Fibroblast of skin of left quadriceps (primary cell): ENCODE measurements around the gene MAPK1IP1L.
A peak's percentile ranks its signal among the peaks of the same experiment; 100 is the strongest.
"Not testable (repeated sequence)": the region's sequence is repeated elsewhere in the genome, so short reads cannot be mapped to it uniquely, and the experiment has no call there.

ENCODE experiments used
- DNase-seq, 2 experiments: peaks; one replicate each; pipeline ENCODE4 v3.0.0-alpha.2; 2013; ENCODE audit warnings: low read depth in 2 of 2

Gene MAPK1IP1L

DNA sequence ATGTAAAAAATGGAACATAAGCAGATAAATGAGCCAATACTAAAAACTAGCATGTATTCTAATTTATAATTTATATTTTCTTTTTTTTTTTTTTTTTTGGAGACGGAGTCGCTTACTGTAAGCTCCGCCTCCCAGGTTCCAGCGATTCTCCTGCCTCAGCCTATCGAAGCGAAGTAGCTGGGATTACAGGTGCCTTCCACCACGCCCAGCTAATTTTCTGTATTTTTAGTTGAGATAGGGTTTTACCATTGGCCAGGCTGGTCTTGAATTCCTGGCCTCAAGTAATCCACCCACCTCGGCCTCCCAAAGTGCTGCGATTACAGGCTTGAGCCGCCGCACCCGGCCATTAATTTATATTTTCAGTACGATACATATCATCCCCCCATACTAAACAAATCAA, 2.7 kb downstream of the MAPK1IP1L start:
- DNase-seq = no peak

- DNase-seq = no peak
Measured at GRCh38 chr14:55057919-55058318, 6.5 kb downstream of the MAPK1IP1L start.

GRCh38 chr14:55059333-55059732, 7.9 kb downstream of the MAPK1IP1L start:
- no peak for DNase-seq

DNA sequence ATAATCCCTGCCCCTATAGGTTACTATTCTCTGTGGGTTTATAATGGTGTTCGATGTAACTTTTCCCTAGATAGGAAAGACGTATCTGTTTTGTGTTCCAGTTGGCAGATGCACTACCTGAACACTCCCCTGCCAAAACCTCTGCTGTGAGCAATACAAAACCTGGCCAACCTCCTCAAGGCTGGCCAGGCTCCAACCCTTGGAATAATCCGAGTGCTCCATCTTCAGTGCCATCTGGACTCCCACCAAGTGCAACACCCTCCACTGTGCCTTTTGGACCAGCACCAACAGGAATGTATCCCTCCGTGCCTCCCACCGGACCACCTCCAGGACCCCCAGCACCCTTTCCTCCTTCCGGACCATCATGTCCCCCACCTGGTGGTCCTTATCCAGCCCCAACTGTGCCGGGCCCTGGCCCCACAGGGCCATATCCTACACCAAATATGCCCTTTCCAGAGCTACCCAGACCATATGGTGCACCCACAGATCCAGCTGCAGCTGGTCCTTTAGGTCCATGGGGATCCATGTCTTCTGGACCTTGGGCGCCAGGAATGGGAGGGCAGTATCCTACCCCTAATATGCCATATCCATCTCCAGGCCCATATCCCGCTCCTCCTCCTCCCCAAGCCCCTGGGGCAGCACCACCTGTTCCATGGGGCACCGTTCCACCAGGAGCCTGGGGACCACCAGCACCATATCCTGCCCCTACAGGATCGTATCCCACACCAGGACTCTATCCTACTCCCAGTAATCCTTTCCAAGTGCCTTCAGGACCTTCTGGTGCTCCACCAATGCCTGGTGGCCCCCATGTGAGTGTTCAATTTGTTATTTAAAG, 11.3 kb downstream of the MAPK1IP1L start:
- DNase-seq = no peak

DNA sequence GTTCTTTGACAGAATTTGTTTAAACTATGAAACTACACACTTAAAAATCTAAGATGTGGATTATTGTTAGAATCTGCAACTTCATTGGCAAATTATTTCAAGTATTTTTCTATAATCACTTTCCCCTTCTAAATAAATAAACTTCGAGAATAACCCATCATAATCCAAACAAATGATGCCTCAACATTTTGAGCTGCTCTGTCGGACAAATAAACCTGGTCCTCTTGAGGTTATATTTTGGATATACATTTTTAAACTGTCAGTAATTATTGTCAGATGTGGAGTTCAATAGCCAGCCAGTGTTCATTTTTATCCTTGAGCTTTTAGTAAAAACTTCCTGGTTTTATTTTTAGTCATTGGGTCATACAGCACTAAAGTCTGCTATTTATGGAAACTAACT, 13.4 kb downstream of the MAPK1IP1L start:
- not testable (repeated sequence) for DNase-seq

DNA sequence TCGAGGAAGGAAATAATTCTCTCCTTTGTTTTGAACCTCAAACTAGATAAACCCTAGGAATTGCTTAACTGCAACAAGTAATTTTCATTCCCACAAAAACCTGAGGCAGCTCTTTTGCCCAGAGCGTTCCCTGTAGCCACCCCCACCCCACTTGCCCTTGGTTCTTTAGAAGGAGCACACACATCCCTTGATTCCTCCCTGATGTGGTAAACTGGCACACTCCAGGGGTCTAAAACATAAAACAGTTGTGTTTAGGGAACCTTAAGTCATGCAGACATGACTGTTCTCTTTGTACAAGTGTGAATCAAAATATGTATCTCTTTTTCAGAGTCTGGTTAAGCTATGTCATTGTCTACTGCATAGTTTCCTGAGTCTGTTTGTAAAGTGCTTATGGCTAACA, 14.0 kb downstream of the MAPK1IP1L start:
- DNase-seq = no peak

DNA sequence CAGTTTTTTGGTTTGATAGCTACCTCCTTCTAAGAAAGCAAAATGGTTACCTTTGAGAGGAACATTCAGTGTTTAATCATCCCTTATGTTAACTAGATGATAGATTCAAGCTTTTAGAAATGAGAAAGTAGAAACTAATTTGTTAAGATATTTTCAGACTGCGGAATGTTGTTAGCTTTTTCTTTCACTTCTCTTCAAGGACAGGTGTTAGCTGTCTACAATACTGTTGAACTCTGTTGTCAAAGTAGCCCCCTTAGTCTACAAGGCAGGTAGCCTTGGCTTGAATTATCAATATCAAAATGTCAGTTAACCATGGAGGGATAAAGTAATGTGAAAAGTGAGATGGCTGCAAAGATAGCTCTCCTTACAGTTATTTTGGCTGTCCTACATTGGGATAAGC, 14.8 kb downstream of the MAPK1IP1L start:
- DNase-seq = no peak

DNA sequence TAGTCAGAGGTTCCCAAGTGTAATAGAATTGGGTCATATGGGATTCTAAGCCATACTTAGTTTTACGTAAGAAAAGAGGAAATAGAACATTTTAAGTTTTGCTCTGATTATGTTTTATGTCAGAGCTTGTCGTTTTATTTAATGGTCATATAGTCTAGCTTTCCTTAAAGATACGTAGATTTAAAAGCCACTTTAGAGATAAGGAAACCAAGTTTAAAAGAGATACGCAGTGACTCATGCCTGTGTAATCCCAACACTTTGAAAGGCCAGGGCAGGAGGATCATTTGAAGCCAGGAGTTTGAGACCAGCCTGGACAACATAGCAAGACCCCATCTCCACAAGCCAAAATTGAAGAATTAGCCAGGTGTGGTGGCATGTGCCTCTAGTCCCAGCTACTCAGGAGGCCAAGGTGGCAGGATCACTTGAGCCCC, 19.5 kb downstream of the MAPK1IP1L start:
- DNase-seq = no peak

GRCh38 chr14:55071870-55072640, 20.6 kb downstream of the MAPK1IP1L start:
- peak in 1 of 2 experiments; percentile 40 for DNase-seq

DNA sequence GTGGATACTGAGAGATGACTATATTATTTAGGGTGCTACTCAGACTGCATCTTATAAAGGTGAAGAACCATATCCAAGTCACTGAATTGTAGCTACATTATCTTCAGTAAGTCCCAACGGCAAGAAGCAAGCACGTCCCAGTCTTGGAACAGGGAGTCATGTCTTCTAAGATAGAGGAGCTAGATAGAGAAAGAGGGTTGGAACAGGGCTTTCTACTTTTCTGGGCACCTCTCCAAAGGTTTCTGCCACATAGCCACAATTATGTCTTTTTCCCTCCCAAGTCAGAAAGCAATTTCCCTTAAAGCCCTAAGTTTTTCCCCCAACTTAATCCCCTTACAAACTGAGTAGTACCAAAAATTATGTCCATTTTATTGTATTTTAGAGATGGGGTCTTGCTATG, 22.4 kb downstream of the MAPK1IP1L start:
- DNase-seq = peak; percentile 61 to 63

DNA sequence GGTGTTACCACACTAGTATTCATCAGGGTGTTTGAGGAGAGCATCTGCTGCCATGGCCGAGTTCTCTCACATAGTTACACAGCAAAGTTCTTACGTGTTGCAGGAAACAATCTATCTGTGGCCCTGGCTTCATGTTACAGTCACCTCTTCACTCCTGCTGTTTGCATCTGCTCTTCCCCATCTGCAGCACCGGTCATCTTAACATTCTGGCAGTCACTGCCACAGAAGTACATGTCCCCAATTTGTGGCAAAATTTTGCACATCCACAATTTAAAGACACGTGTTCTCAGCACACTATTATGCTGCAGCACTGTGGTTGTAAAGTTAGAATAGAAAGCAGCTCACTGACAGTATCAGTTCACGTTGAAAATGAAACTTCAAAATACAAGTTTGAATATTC, 23.2 kb downstream of the MAPK1IP1L start:
- no peak for DNase-seq

DNA sequence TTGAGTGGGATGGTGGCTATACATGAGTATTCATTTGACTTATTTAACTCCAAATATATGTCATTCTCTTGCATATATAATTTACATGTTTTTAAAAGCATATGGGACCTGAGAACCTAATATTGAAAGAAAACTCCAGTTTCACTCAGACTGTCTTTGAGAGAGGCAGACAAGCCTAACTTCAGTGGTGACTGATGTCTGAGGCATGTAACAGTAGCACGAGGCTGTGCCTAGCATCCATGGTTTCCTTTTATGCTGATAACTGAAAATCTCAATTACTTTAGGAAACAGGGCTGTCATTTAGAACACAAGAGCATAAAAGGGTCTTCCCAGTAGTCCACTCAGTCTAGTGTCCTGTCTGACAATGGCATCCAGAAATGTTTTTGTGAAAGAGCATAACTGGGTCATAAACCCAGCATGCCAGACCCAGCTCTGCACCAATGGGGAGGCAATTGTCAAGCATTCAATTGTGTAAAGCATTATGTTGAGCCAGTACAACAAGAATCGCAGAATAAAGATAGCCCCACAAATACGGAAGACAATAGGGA, 24.3 kb downstream of the MAPK1IP1L start:
- DNase-seq = no peak

- DNase-seq = no peak
Measured at GRCh38 chr14:55077170-55078151, 26.0 kb downstream of the MAPK1IP1L start.

- DNase-seq = not testable (repeated sequence)
Measured at GRCh38 chr14:55079961-55080360, 28.5 kb downstream of the MAPK1IP1L start.

DNA sequence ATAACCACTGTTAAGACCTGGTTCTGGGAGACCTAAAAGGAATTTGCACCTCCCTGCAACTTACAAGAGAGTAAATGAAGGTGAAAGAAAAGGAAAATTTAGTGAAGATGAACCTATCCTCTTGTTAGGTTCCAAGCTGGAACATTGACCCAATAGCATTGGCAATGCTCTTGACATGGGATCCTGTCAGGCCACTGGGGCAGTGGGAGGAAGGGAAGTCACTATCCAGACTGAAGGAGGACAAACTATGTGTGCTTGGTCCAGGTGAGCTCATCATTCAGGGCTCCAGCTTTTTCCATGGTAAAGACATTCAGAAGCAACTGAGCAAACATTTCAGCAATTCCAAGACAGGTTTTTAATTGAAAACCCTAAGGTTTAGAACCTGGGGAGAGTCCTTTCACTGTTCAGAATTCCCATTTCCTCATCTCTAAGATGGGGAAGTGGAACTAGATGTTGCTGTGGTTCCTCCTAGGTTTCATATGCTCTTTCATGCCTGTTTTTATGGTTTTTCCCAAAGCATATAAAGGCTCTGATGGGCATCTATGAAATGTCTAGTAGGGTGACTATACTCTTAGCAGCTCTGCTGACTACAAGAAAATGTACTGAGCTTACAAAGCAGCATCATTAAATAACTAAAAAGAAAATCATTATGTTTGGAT, 33.1 kb downstream of the MAPK1IP1L start:
- no peak for DNase-seq

DNA sequence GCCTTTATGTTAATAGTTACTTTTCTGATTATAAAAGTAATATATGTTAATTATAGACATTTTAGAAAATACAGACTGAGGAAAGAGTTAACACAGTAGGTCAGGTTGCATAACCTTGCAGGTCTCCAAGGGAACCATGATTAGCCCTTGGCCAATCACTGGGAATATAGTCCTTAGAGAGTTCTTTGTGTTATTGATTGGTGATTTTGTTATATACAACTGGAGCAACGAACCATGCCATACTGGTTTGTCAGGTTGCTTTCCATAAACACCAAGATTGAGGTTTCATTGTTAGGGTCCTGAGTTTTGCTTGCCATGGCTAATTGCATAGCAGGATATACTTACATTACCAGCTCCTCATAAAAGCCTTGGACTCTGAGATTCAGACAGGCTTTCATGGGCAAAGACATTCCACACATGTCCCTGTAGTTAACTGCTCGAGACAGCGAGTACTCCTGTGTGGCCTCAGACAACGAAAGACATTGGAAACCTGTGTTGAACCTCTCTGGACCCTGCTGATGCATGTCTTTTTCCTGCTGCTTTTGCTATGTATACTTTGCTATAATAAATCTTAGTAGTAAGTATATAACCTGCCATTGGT, 33.7 kb downstream of the MAPK1IP1L start:
- DNase-seq = no peak

GRCh38 chr14:55086938-55087337, 35.5 kb downstream of the MAPK1IP1L start:
- no peak for DNase-seq

- no peak for DNase-seq
Measured at GRCh38 chr14:55088356-55088755, 36.9 kb downstream of the MAPK1IP1L start.

- DNase-seq = peak; percentile 73 to 75
Measured at GRCh38 chr14:55092341-55092740, 40.9 kb downstream of the MAPK1IP1L start.
